K562 treated with DMSO at 1 percent for 4 hours (cell line): ENCODE data around the gene REPS1. TPM values are rescaled to one million over a fixed set of nuclear protein-coding genes. Genes with fewer than 3 reads are reported as not detected.

Experiments used
- total RNA-seq: library from RNA; unstranded; fragments of 300-600 nt; gene quantifications from 2 replicates; pipeline ENCODE4 v1.2.3, GENCODE V29; 2022; ENCODE audit not compliant: insufficient read depth

REPS1 gene, protein sequence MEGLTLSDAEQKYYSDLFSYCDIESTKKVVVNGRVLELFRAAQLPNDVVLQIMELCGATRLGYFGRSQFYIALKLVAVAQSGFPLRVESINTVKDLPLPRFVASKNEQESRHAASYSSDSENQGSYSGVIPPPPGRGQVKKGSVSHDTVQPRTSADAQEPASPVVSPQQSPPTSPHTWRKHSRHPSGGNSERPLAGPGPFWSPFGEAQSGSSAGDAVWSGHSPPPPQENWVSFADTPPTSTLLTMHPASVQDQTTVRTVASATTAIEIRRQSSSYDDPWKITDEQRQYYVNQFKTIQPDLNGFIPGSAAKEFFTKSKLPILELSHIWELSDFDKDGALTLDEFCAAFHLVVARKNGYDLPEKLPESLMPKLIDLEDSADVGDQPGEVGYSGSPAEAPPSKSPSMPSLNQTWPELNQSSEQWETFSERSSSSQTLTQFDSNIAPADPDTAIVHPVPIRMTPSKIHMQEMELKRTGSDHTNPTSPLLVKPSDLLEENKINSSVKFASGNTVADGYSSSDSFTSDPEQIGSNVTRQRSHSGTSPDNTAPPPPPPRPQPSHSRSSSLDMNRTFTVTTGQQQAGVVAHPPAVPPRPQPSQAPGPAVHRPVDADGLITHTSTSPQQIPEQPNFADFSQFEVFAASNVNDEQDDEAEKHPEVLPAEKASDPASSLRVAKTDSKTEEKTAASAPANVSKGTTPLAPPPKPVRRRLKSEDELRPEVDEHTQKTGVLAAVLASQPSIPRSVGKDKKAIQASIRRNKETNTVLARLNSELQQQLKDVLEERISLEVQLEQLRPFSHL
- total RNA-seq = 17.3 and 26.8 TPM in 2 replicates

DNA sequence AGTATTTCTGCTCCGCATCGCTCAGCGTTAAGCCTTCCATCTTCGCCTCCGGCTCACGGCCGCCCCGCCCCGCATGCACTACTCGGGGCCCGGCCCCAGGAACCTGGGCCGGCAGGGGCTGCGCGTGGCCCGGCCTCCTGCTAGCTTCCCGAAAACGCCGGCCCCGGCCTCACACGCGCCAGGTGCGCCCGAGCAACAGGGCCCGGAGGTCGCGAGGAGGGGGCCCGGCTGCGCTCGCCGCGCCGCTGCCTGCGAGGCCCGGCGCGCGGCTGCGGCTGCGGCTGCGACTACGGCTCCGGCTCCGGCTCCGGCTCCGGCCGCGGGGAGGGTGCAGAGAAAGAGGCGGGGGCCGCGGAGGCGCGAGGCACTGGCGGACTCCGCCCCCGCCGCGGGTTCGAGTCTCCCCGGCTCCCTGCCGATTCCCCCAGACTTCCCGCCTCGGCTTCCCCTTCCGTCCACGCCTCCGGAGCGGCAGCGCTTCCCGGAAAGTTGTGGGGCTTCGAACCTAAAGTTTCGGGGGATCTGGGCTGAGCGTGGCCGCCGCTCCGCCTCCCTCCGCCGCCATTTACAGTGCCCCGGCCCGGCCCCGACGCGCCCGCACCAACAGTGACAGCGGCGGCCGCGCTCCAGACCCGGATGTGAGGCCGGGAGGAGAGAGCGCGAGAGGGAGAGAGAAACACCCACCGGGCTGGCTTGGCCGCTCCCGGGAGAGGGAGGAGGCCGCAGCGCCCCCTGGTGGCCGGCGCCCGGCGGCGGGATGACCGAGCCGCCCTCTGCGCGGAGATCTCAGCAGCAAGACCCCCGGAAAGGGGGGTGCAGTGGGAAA, at the start of gene REPS1:
Gene REPS1 (minus strand): TSS at position 611 of the 826 bp plus-strand sequence. CDS start 571 bp downstream, at position 40.

DNA sequence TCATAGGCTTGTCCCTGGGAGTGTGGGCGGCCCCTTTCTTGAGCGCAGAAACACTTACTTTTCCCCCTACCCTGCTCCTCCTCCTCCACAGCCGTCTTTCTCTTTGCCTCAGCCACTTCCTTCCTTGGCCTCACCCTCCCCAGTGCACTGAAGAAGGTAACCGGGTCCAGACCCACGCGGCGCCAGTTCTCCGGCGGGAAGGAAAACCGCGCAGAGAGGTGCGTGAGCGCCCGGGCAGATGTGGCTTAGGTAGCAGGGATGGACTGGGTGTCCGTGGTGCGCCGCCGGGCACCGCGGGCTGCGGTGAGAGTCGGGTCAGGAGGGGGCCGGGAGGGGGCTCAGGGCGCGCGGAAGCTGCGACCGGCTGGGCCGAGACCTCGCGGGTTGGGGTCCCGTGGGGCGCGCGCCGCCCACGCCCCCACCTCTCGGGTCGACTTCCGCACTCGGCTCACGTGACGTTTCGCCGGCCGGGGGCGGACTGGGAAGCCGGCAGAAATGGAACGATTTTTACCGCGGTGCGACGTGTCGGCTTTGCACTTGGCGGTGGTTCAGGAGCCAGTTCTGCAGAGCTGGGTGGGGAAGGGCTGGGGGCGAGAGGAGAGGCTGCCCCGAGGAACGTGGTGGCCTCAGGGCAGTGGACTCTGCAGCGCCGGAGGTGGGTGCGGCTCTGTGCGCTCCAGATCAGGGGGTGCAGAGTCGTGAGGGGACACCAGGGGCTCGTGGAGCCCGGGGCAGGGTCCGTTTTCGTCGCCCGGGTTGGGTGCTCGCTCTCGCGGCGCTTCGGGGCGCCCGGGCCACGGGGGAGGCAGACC, 40.8 kb upstream of the REPS1 start, which contains the start of gene ABRACL:
Gene ABRACL (plus strand): TSS at position 88 of the 812 bp plus-strand sequence. CDS start 5,416 bp downstream, outside the sequence.

Other genes starting within 250 kb of the REPS1 start
- gene CCDC28A, start 214.5 kb downstream of the REPS1 start, total RNA-seq = 21.7 and 26.4 TPM in 2 replicates
- gene ECT2L, start 192.2 kb downstream of the REPS1 start, total RNA-seq = not detected in 2 replicates
- gene ABRACL, start 40.5 kb upstream of the REPS1 start, total RNA-seq = 1.5 TPM in 1 of 2 replicates, not detected in the other
- 2.4 and 4.1 TPM in 2 replicates for gene HECA, start 146.8 kb upstream of the REPS1 start, total RNA-seq